ENCODE results near the gene KDM4B.

KDM4B gene

DNA sequence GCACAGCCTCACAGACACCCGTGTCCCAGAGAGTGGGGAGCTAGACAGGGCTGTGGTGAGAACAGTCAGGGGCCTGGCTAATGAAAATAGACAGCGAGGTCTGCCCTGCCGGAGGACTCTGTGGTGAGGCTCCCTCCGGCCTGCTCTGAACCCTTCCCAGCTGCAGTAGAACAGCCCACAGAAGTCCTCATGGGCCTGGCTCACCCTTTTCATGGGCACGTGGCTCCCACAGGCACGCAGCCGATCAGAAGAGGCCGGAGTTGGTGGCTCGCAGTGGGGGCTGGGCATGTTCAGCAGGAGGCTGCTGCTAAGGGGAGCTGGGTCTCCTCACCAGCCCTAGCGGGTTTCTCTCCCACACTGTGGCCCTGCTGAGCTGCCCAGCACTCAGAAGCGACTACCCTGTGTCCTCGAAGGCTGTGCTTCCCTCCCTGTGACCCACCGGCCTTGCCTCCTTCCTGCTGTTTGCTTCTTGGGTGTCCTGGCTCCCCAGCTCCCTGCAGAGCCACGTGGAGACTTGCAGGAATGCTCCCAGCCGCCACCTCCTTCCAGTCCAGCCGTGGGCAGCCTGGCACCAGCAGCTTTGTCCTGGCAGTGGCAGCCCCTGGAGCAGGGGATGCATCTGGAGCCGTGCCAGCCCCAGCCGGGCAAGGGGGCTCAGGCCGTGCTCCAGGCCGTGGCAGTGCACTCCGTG, 138.7 kb downstream of the KDM4B start:
- TF ChIP-seq, protein P1, sequence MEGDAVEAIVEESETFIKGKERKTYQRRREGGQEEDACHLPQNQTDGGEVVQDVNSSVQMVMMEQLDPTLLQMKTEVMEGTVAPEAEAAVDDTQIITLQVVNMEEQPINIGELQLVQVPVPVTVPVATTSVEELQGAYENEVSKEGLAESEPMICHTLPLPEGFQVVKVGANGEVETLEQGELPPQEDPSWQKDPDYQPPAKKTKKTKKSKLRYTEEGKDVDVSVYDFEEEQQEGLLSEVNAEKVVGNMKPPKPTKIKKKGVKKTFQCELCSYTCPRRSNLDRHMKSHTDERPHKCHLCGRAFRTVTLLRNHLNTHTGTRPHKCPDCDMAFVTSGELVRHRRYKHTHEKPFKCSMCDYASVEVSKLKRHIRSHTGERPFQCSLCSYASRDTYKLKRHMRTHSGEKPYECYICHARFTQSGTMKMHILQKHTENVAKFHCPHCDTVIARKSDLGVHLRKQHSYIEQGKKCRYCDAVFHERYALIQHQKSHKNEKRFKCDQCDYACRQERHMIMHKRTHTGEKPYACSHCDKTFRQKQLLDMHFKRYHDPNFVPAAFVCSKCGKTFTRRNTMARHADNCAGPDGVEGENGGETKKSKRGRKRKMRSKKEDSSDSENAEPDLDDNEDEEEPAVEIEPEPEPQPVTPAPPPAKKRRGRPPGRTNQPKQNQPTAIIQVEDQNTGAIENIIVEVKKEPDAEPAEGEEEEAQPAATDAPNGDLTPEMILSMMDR (IDR thresholded peaks at IDR 0.05; ENCODE audit: control insufficient read depth, insufficient read depth, low read depth, low read length, missing control alignments), result no peak
- H3K4me3 ChIP-seq (ENCODE audit: control insufficient read depth, low read depth, low read length), result no peak overlapping the region
- no peak for DNase-seq (ENCODE audit: low read depth)

DNA sequence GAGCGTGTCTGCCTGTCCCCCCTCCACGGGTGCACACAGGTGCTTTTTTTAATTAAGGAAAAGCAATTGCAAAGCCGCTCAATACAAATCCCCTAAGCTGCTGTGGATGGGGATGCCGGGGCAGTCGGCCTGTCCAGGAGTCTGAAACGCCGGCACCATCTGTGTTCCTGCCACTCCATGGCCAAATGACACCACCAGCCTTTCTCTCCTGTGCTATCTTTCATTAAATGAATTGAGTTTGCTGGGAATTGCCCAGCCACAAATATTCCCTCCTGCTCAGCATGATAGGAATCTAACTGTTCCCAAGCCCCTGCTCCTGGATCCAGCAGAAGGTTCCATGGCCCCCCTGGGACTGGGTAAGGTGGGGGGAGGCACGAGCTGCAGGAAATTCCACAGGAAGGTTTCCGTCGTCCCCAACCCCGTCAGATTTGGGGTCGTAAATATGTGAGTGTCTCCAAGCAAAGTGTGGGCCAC, 139.2 kb downstream of the KDM4B start:
- H3K4me3 ChIP-seq (ENCODE audit: control insufficient read depth, low read depth, low read length), result no peak overlapping the region
- TF ChIP-seq, protein P1 (IDR thresholded peaks at IDR 0.05; ENCODE audit: control insufficient read depth, insufficient read depth, low read depth, low read length, missing control alignments), result no peak
- no peak for DNase-seq (ENCODE audit: low read depth)

DNA sequence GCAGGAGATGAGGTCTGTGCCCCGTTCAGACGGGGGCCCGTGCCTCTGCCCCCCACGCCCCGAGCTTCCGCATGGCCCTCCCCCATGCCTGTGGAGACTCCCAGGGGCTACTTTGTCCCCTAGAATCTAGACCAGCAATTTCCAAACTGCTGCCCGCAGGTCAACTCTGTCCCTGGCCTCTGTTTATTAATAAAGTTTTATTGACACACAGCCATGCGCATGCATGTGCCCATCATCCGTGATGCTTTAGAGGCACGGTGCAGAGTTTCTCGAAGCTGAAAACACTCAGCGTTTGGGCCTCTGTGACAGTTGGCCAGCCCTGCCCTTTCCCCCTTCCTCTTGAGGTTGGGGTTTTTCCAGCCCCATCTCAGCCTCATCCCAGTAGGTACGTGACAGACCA, 140.0 kb downstream of the KDM4B start:
- TF ChIP-seq, protein P1 (IDR thresholded peaks at IDR 0.05; ENCODE audit: control insufficient read depth, insufficient read depth, low read depth, low read length, missing control alignments), result no peak
- no peak for DNase-seq (ENCODE audit: low read depth)
- H3K4me3 ChIP-seq (ENCODE audit: control insufficient read depth, low read depth, low read length), result no peak overlapping the region

DNA sequence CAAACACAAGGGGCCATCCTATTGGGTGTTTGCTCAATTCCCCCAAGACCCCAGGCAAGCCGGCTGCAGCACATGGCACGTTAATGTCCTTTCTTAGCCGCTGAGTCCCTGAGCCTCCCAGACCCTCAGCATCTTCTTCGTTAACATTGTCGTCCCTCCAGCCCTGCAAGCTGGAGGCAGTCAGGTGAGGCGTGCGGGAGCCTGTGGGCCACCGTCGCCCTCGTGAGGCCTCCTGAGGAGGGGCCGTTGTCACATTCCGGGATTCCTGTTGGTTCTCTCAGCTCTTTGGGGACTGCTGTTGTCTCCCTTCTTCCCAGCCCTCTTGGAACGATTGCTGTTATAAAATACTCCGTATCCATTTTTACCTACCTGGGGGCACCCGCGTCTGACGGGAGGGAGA, 140.6 kb downstream of the KDM4B start:
- TF ChIP-seq, protein P1 (IDR thresholded peaks at IDR 0.05; ENCODE audit: control insufficient read depth, insufficient read depth, low read depth, low read length, missing control alignments), result no peak
- H3K4me3 ChIP-seq (ENCODE audit: control insufficient read depth, low read depth, low read length), result no peak overlapping the region
- no peak for DNase-seq (ENCODE audit: low read depth)

DNA sequence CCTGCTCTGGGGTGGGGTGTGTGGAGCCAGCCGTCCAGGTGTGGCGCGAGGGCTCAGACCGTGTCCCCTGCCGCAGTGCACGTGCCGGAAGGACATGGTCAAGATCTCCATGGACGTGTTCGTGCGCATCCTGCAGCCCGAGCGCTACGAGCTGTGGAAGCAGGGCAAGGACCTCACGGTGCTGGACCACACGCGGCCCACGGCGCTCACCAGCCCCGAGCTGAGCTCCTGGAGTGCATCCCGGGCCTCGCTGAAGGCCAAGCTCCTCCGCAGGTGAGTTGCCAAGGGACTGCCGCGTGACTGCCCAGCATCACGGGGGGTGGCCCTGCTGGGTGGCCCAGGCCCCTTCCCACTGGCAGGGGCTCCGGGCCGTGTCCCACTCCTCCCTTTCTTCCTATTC, 141.6 kb downstream of the KDM4B start:
- TF ChIP-seq, protein P1 (IDR thresholded peaks at IDR 0.05; ENCODE audit: control insufficient read depth, insufficient read depth, low read depth, low read length, missing control alignments), result no peak
- H3K4me3 ChIP-seq (ENCODE audit: control insufficient read depth, low read depth, low read length), result no peak overlapping the region
- DNase-seq (ENCODE audit: low read depth), result no peak

DNA sequence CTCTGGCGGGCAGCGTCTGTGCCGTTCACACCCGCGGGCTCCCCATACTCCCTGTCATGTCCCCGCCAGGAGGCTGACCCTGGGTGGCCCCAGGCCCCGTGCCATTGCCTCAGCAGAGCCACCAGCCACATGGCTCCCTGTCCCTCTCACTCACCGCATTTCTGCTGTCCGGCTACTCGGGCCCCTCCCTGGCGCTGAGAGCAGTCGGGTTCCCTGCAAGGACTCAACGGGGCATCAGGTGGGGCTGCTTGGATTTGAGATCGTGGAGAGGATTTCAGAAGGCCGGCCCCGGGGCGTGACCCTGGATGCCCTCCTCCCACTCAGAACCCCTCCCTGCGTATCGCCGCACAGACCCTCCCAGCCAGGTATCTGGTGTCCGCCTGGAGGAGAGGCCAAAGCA, 142.1 kb downstream of the KDM4B start:
- H3K4me3 ChIP-seq (ENCODE audit: control insufficient read depth, low read depth, low read length), result no peak overlapping the region
- no peak for DNase-seq (ENCODE audit: low read depth)
- TF ChIP-seq, protein P1 (IDR thresholded peaks at IDR 0.05; ENCODE audit: control insufficient read depth, insufficient read depth, low read depth, low read length, missing control alignments), result no peak
